ACC112 (cell line): ENCODE data around the gene RAB3GAP2.

Experiments used
- H2AFZ ChIP-seq: fragments of 200-600 bp; sonication (generic); one replicate; pipeline ENCODE4 v1.6.0; 2017; ENCODE audit warnings: antibody characterized with exemption, low read length; ENCODE audit not compliant: unreplicated experiment
- H3K27ac ChIP-seq: fragments of 200-600 bp; sonication (generic); 2 replicates; pipeline ENCODE4 v1.5.1; 2014; ENCODE audit warnings: low read depth, mild to moderate bottlenecking, antibody characterized with exemption, low read length, moderate library complexity
- H3K27me3 ChIP-seq: fragments of 200-600 bp; sonication (generic); 2 replicates; pipeline ENCODE4 v1.6.1; 2014; ENCODE audit warnings: mild to moderate bottlenecking, antibody characterized with exemption, low read length, moderate library complexity, mixed read lengths; ENCODE audit not compliant: insufficient read depth
- H3K36me3 ChIP-seq: fragments of 200-600 bp; sonication (generic); 2 replicates; pipeline ENCODE4 v1.6.1; 2016; ENCODE audit warnings: mild to moderate bottlenecking, antibody characterized with exemption, low read length, moderate library complexity, mixed read lengths; ENCODE audit not compliant: insufficient read depth
- H3K4me1 ChIP-seq: fragments of 200-600 bp; sonication (generic); one replicate; pipeline ENCODE4 v1.6.1; 2016; ENCODE audit warnings: low read length, mixed read lengths; ENCODE audit not compliant: insufficient read depth, unreplicated experiment, control insufficient read depth
- H3K4me3 ChIP-seq: fragments of 200-600 bp; sonication (generic); 2 replicates; pipeline ENCODE4 v1.5.1; 2014; ENCODE audit warnings: mild to moderate bottlenecking, low read depth, low read length
- H3K79me2 ChIP-seq: fragments of 200-600 bp; sonication (generic); one replicate; pipeline ENCODE4 v1.6.0; 2016; ENCODE audit warnings: low read length; ENCODE audit not compliant: control insufficient read depth, unreplicated experiment, insufficient read depth

The RAB3GAP2 gene

GRCh38 chr1:220287129-220287528, 14.9 kb upstream of the RAB3GAP2 start:
- H3K27me3 ChIP-seq: no peaks in the 10 kb centered on the region; the same call in 1 of the 2 replicates
- H3K79me2 ChIP-seq: no peaks in the 10 kb centered on the region
- no peak overlapping the region for H3K4me3 ChIP-seq
- H3K27ac ChIP-seq: no peak overlapping the region
- H2AFZ ChIP-seq: no peak overlapping the region
- H3K4me1 ChIP-seq: no peaks in the 10 kb centered on the region
- no peaks in the 10 kb centered on the region for H3K36me3 ChIP-seq

GRCh38 chr1:220283625-220284024, 11.4 kb upstream of the RAB3GAP2 start:
- H3K27ac ChIP-seq: no peak overlapping the region
- peaks cover 10% of the 10 kb centered on the region for H3K27me3 ChIP-seq
- H3K79me2 ChIP-seq: no peaks in the 10 kb centered on the region
- no peaks in the 10 kb centered on the region for H3K4me1 ChIP-seq
- H2AFZ ChIP-seq: no peak overlapping the region
- H3K4me3 ChIP-seq: no peak overlapping the region
- no peaks in the 10 kb centered on the region for H3K36me3 ChIP-seq

GRCh38 chr1:220281159-220281574, 8.9 kb upstream of the RAB3GAP2 start:
- H3K36me3 ChIP-seq: no peaks in the 10 kb centered on the region
- H3K79me2 ChIP-seq: no peaks in the 10 kb centered on the region
- H3K4me1 ChIP-seq: no peaks in the 10 kb centered on the region
- H3K27me3 ChIP-seq: peaks cover 19% of the 10 kb centered on the region
- H2AFZ ChIP-seq: no peak overlapping the region
- no peak overlapping the region for H3K27ac ChIP-seq
- no peak overlapping the region for H3K4me3 ChIP-seq

GRCh38 chr1:220280249-220280648, 8.0 kb upstream of the RAB3GAP2 start:
- H3K36me3 ChIP-seq: no peaks in the 10 kb centered on the region
- H3K4me1 ChIP-seq: no peaks in the 10 kb centered on the region
- H3K27me3 ChIP-seq: peaks cover 19% of the 10 kb centered on the region
- H3K4me3 ChIP-seq: no peak overlapping the region
- H2AFZ ChIP-seq: no peak overlapping the region
- no peak overlapping the region for H3K27ac ChIP-seq
- H3K79me2 ChIP-seq: no peaks in the 10 kb centered on the region

GRCh38 chr1:220278991-220279390, 6.7 kb upstream of the RAB3GAP2 start:
- Histone ChIP-seq H3K27me3 (peaks cover 19% of the 10 kb centered on the region), H3K36me3 (no peaks in the 10 kb centered on the region), H2AFZ (no peak overlapping the region), H3K79me2 (no peaks in the 10 kb centered on the region), H3K27ac (no peak overlapping the region), H3K4me1 (no peaks in the 10 kb centered on the region), H3K4me3 (no peak overlapping the region)

GRCh38 chr1:220275430-220275829, 3.2 kb upstream of the RAB3GAP2 start:
- H2AFZ ChIP-seq: no peak overlapping the region
- H3K36me3 ChIP-seq: no peaks in the 10 kb centered on the region
- H3K4me3 ChIP-seq: no peak overlapping the region
- H3K79me2 ChIP-seq: peaks cover 17% of the 10 kb centered on the region
- peaks cover 19% of the 10 kb centered on the region for H3K27me3 ChIP-seq
- no peak overlapping the region for H3K27ac ChIP-seq
- H3K4me1 ChIP-seq: peaks cover 6% of the 10 kb centered on the region

GRCh38 chr1:220274251-220274855, 2.1 kb upstream of the RAB3GAP2 start:
- Histone ChIP-seq H2AFZ (no peak overlapping the region), H3K79me2 (peaks cover 28% of the 10 kb centered on the region), H3K27ac (no peak overlapping the region)

GRCh38 chr1:220272841-220273090, 513 bp upstream of the RAB3GAP2 start:
- Histone ChIP-seq H2AFZ (peak overlapping the region; percentile 94), H3K4me3 (peak overlapping the region; percentile 97)

More at GRCh38 chr1:220274251-220274855, 2.1 kb upstream of the RAB3GAP2 start:
- peaks cover 16% of the 10 kb centered on the region for H3K27me3 ChIP-seq
- peaks cover 5% of the 10 kb centered on the region; the same call in 1 of the 2 replicates for H3K36me3 ChIP-seq
- no peak overlapping the region for H3K4me3 ChIP-seq
- peaks cover 13% of the 10 kb centered on the region for H3K4me1 ChIP-seq

GRCh38 chr1:220271706-220272046, 577 bp downstream of the RAB3GAP2 start:
- peak overlapping the region; percentile 63 for H2AFZ ChIP-seq

More at GRCh38 chr1:220272841-220273090, 513 bp upstream of the RAB3GAP2 start:
- Histone ChIP-seq H3K79me2 (peaks cover 43% of the 10 kb centered on the region), H3K4me1 (peaks cover 13% of the 10 kb centered on the region), H3K27me3 (peaks cover 4% of the 10 kb centered on the region; the same call in 1 of the 2 replicates), H3K27ac (peak overlapping the region; percentile 41), H3K36me3 (peaks cover 16% of the 10 kb centered on the region)

GRCh38 chr1:220269036-220269435, 3.2 kb downstream of the RAB3GAP2 start:
- H2AFZ ChIP-seq: no peak overlapping the region
- peaks cover 36% of the 10 kb centered on the region for H3K36me3 ChIP-seq
- no peak overlapping the region for H3K4me3 ChIP-seq
- H3K27me3 ChIP-seq: no peaks in the 10 kb centered on the region
- H3K79me2 ChIP-seq: peaks cover 73% of the 10 kb centered on the region
- H3K27ac ChIP-seq: no peak overlapping the region
- H3K4me1 ChIP-seq: peaks cover 13% of the 10 kb centered on the region

More at GRCh38 chr1:220271706-220272046, 577 bp downstream of the RAB3GAP2 start:
- peaks cover 26% of the 10 kb centered on the region for H3K36me3 ChIP-seq
- H3K27me3 ChIP-seq: no peaks in the 10 kb centered on the region
- H3K79me2 ChIP-seq: peaks cover 54% of the 10 kb centered on the region
- peak overlapping the region; percentile 68 for H3K27ac ChIP-seq
- peaks cover 13% of the 10 kb centered on the region for H3K4me1 ChIP-seq
- H3K4me3 ChIP-seq: peak overlapping the region; percentile 97

- no peak overlapping the region for H3K4me3 ChIP-seq
- peaks cover 13% of the 10 kb centered on the region for H3K4me1 ChIP-seq
- no peak overlapping the region for H2AFZ ChIP-seq
- H3K27ac ChIP-seq: no peak overlapping the region
- H3K27me3 ChIP-seq: no peaks in the 10 kb centered on the region
- H3K79me2 ChIP-seq: peaks cover 82% of the 10 kb centered on the region
- H3K36me3 ChIP-seq: peaks cover 43% of the 10 kb centered on the region
Observed at GRCh38 chr1:220267630-220268029, 4.6 kb downstream of the RAB3GAP2 start.
